ENCODE results near the gene TAF1B.
"Not testable (repeated sequence)": the region's sequence is repeated elsewhere in the genome, so short reads cannot be mapped to it uniquely, and the experiment has no call there.

The TAF1B gene

DNA sequence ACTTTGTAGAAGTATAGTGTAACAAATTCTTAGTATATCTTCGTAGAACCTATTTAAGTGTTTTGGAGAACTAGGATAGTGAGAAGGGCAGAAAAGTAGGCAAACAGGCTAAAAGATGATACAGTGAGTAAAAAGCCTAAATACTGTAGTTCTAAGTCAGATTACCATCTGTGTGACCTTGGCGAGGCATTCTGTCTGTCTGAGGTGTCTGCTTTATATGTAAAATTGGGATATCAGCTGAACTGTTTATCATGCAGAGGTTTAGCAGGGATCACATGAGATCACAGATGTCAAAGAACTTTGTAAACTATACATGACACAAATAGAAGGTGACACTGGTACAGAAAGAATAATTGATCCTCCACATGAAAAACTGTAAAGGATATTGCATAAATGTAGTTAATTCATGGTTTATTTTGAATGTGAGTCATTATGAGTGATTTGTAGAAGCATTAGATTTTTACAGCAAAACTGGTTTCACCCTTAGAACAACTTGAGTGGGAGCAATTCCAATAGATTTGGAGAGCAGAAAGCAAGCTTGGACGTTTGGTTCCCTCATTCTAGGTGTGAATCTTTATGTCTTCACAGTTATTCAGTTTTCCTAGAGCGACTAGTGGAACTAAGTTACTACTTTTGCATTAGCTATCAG lies 41.9 kb downstream of the TAF1B start:
- no peak for DNase-seq (ENCODE audit: low spot score)

DNA sequence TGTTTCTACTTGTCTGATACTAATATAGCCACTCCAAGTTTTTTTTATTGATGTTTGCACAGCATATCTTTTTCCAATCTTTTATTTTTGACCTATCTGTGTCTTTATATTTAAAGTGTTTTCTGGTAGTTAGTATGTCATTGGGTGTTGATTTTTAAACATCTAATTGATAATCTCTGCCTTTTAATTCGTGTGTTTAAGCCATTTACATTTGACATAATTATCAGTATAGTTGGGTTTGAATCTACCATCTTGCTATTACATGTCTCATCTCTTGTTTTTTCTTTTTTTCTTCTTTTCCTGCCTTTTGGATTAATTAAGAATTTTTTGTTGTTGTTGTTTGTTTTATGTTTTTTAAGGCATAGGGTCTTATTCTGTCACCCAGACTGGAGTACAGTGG lies 44.2 kb downstream of the TAF1B start:
- DNase-seq (ENCODE audit: low spot score) = no peak

DNA sequence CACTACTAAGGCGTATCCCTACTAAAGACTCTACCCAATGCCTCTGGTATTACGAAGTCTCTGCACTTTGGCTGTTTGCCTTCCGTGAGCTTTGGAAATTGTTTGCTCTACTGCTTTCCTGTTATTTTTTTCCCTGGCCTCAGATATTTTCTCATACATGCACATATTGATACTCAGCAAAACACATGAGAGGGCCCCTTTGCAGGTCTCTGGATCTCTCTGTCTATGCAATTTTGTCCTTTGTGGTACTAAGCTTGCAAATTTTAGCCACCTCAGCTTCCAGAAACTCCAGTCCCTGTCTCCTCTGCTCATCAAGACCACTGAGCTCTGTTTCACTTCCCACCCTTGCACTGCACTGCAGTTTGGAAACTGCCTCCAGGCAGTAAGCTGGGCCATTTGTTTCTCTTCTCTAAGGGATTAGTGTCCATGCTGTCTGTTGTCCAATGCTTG lies 46.6 kb downstream of the TAF1B start:
- peak; percentile 6 for DNase-seq (ENCODE audit: low spot score)

DNA sequence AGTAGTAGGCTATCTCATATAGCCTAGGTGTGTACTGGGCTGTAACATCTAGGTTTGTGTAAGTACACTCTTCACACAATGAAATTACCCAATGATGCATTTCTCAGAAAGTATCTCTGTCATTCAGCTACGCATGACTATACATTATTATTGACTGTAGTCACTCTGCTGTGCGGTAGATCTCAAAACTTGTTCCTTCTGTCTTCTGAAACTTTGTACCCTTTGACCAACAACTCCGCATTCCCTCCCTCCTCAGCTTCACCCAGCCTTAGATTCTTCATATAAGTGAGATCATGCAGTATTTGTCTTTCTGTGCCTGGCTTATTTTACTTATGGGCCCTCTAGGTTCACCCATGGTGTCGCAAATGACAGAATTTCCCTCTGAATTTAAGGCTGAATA lies 49.0 kb downstream of the TAF1B start:
- DNase-seq (ENCODE audit: low spot score) = no peak

DNA sequence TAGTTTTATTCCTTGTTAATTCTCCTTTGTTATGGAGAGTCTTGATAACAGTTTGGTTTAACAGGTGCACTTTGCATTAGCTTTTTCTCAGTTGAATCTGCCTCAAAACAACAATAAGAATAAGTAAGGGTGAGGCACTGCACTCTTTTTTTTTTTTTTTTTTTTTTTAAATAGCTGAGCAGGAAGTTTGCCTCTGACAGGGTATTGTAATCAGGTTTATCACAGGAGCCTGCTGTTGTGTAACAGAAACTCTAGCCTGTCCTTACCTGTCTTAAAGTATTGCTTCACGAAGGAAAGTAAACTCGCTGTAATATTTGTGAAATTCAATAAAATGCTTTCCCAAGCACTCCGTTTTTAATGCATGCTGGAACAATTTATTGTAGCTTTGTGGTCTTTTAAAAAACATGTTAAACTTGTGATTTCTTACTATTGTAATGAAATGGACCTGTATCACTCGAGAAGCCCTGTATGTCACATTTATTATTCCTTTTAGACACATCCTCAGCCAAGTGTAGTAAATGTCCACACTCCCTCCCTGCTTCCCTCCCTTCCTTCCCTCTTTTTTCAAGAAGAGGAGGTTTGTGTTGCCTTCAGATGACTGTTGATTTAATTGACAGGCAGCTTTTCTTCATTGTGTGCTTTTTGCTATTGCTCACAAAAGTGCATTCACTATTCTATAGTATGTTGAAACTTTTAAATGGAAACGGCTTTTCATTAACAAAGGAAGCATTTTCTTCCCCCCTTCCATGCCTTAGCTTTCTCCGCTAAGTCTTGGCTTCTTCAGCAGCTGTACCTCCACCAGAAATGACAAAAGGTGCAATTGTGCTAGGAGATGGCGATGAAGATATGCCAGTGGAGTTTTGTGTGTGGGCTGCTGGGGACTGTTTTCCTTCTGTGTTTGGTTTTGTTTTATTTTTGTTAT lies 52.7 kb downstream of the TAF1B start:
- no peak for DNase-seq (ENCODE audit: low spot score)

DNA sequence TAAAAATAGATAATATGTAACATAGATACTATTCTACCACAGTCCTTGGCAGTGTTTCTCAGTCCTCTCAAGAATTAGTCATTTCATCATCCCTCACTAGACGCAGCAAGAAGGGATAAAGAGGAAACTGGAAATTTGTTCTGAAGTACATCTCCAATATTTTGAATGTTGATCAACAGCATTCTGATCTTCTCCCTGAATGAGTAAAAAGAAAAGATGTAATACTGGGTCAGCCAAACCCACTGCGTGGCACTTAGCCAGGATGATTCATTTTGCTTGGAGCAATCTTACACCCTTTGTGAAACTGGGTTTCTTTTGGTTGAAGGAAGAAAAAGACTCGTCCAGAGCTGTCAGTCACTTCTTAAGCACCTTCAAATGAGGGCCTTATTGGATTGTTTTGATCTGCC lies 54.1 kb downstream of the TAF1B start:
- peak; percentile 83 for DNase-seq (ENCODE audit: low spot score)

DNA sequence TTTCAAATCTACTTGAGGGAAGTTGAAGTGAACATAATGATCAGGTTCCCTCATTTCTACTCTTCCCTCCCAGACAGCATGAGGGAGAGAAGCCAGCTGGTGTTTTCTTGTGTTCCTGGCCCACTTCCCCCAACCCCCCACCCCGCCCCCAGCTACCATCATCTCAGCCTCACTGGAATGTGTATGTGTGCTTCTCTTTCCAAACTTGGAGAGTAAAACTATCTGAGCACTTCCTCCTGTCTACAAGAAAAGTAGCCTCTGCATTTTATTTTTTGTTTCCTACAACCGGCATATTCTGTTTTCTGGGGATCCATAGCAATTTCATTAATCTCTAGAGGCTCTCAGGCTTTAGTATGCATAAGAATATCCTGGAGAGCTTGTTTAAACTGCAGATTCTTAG lies 54.6 kb downstream of the TAF1B start:
- DNase-seq (ENCODE audit: low spot score) = peak; percentile 4

DNA sequence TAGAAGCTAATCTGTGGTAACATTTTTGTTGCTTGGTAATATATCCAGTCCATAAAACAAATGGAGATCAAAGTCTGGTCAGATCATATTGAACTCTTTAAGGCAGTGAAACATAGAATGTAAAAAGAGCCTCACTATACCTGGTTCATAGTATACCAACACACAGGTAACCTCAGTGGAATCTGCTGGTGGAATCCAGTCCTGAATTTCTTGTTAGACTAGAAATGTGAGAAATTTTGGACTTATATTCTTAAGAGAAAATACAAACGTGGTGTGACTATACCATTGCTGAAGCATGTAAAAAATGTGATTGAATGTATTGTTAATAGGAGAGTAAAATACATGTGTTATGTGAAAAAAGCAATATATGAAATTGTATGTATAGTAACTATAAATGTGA lies 62.1 kb downstream of the TAF1B start:
- no peak for DNase-seq (ENCODE audit: low spot score)

DNA sequence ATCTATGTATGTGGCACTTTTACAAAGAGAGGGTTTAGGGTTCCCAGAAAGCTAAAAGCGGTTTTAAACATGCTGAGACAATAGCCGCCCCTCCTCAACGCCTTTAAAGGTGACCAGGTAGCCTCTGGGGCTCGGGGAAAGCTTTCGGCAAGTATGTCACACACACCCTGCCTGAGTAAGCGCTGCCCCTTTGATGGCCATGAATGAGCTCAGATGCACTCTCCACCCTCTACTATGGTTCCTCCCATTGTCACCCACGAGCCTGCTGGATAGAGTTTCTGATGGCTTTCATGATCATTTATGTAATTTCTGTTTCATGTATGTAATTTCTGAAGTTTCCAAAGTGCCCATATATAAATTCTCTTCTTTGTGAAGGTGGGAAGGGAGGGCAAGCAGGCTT lies 64.1 kb downstream of the TAF1B start:
- DNase-seq (ENCODE audit: low spot score) = no peak

DNA sequence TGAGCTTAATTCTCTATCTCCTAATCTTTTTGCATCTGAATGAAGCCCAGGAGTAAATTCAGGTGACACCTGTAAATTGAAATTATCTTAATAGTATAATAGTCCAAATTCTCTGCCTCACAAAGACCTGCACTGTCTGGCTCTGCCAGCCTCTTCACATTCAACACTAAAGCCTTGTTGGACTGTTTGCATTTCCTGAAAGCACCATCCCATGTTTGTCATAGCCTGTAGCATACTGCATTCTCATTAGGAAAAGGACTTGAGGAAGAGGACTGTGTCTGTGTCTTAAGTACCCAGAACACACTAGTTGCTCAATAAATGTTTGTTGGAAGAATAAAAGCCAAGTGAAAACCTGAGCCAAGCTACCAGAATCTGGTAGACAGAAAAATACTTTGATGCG lies 65.4 kb downstream of the TAF1B start:
- DNase-seq (ENCODE audit: low spot score) = no peak

DNA sequence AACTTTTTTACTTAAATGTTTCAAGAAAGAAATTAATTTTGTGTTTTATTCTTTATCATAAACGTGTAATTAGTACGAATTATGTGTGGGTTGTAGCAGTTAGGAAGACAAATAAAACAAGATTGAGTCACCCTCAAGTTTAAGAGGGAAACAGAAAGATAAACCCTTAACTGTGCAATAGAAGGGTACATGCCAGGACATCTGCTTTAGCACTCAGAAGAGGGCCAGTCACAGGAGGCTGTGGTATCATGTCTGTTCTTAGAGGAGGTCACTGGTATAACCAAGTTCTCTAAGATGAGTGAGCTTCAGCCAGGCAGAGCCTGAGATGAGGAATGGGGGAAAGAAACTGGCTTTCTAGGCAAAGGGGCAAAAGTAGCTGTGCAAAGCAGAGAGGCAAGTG lies 65.8 kb downstream of the TAF1B start:
- no peak for DNase-seq (ENCODE audit: low spot score)

DNA sequence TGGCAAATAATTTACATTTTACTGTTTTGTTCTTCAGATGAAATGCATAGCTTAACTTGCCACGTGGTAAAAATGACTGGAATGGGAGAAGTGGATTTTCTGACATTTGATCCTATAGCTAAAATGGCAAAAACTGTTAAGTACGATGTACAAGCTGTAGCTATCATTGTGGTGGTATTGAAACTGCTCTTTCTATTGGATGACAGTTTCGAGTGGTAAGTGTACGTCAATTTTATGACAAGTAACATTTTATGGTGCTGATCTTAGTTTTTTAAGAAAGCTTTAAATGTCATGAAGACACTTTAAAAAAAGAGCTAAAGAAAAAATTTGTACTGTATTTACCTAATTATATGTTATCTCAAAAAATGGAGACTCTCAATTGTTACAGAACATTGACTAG lies 67.4 kb downstream of the TAF1B start:
- DNase-seq (ENCODE audit: low spot score) = no peak

DNA sequence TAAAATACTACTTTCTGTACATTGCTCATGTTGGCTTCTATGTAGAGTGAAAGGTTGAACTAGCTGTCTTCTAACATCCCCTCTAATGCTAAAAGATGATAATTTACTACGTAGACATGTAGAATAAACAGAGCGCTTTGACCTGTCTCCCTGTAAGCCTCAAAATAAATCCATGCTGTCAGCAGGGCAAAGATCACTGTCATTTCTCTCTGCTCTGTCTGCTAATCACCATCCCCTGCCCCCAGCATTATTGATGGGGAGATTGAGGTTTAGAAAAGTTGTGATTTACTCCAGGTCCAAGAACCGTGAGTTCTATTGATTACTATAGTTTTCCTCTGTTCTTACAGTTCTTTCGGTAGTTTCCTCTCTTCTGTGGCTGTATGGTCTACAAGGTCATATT lies 69.2 kb downstream of the TAF1B start:
- DNase-seq (ENCODE audit: low spot score) = no peak

DNA sequence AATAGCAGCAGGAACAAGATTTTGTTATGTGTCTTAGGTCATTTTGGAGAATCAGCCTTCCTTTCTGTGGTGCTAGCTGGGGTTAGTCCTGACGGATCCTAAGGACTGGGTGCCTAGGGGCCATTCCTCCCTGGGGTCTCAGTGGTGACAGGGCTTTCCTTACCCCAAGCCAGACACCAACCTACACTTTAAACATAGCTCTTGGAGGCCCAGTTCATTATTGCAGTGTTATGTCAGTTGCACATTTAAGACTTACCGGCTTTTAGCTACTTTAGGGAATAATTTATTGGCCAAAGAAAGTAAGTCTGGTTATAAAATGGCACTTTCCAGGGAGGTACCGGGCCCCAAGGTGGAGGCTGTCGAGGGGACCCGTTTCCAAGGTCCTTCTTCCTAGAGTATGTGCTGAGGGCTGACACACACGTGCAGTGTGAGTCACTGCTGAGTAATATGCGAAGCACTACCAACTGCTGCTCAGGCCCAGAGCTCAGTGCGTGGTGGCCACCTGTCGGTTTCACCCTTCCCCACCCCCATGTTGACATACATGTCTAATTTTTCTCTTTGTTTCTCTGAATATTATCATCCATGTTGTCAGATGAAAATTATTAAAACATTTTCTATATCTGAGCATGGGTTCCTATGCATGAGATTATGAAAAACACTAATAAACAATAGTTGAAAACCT lies 71.3 kb downstream of the TAF1B start:
- DNase-seq (ENCODE audit: low spot score) = peak; percentile 72

DNA sequence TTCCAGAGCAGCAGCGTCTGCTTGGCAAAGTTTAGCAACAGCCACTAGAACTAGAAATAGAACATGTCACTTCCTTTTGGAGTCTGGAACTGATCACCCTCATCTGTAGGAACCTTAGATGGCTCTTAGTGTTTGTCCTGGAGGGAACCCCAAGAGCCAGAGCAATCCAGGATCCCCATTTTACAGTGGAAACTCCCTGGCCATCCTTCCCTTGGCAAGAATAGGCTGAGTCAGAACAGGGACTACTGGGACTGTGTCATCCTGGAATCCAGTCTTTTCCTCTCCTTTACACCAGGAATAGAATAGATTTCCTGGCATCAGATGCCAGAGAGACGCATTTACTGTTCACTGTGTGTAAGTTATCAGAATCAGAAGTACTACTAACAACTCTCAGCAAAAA lies 75.0 kb downstream of the TAF1B start:
- peak; percentile 8 for DNase-seq (ENCODE audit: low spot score)

DNA sequence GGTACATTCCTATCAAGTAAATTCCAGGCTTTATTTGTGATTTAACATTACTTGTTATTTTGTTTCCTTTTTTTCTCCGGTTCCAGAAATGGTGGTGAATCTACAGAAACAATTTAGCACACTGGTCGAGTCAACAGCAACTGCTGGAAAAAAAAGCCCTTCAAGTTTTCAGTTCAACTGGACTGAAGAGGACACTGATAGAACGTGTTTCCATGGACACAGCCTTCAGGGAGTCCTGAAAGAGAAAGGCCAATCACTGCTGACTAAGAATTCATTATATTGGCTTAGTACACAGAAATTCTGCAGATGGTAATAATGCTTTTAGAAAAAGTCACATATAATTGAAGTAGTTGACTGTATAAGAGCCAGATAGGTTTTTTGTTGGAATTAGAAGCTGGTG lies 76.2 kb downstream of the TAF1B start:
- no peak for DNase-seq (ENCODE audit: low spot score)

DNA sequence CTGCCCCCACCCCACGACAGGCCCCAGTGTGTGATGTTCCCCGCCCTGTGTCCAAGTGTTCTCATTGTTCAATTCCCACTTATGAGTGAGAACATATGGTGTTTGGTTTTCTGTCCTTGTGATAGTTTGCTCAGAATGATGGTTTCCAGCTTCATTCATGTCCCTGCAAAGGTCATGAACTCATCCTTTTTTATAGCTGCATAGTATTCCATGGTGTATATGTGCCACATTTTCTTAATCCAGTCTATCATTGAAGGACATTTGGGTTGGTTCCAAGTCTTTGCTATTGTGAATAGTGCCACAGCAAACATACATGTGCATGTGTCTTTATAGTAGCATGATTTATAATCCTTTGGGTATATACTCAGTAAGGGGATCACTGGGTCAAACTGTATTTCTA lies 83.7 kb downstream of the TAF1B start:
- DNase-seq (ENCODE audit: low spot score) = not testable (repeated sequence)

DNA sequence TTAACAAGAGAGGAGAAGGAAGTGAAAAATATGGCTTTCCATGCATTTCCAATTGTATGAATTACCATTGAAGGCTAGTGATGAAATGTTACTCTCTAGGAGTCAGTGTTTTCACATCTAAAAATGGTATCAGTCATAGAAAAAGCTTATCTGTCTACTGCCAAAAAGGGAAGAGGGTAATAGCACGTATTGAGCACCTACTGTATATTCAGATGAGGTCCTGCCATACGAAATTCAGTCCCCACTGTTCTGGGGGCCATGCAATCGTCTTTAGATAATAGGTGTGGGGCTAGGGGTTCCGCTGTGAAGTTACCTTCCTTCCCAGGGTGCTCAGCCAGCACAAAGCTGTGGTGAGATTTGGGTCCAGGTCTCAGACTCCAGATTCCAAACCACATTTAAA lies 94.0 kb downstream of the TAF1B start:
- DNase-seq (ENCODE audit: low spot score) = no peak

DNA sequence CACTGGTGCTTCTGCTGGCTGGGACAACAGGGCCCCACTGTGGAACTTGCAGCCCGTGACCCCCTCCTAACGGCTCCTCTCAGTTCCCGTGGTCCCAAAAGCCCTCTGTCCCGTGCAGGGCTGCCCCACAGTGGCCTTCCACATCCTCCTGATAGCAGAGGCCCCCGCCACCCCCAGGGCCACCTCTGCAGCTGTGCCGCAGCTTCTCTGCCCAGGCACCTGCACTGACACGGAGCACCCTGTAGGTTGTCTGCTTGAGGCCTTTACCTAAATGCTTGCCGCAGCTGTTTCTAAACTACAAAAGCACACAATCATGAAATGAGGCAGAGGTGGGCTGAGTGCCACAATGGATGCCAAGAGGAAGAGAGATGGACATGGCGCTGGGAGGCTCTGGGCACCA lies 94.7 kb downstream of the TAF1B start:
- DNase-seq (ENCODE audit: low spot score) = no peak

DNA sequence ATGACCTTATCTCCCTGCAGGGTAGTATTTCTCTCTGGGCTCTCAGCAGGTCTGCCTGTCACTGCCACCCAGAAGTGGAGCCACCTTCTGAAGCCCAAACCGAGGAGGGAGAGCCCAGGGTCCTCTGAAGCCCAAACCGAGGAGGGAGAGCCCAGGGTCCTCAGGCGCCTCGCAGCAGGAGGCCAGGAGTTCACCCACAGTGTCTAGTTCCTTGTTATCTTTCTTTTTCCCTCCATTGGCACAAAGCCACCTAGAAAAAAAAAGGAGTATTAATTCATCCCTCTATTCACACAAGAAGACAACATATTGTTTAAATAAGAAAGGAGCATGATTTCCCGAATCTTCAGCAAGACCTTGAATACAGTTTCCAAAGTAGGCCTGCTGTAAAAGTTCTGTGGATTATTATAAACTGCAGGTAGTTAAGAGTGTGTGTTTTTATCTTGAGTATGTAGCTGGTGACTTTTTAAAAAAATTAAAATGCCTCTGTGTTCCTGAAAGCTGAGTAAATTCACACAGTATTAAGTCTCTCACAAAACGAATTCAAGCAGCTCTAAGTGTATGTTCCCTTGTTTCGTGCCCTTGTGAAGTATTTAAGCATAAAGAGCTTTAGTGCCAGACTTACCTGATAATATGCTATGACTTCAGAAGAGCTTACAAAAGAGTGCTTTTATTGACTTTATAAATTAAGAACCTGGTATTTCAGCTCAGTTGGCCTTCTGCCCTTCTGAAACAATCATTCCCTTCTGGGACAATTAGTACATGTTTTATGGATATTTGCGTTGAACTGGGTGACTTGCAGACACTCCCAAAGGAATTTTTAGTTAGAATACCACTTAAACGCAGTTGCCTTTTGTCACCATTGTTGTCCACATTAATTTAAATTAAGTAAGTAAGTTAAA lies 96.6 kb downstream of the TAF1B start:
- no peak for DNase-seq (ENCODE audit: low spot score)

DNA sequence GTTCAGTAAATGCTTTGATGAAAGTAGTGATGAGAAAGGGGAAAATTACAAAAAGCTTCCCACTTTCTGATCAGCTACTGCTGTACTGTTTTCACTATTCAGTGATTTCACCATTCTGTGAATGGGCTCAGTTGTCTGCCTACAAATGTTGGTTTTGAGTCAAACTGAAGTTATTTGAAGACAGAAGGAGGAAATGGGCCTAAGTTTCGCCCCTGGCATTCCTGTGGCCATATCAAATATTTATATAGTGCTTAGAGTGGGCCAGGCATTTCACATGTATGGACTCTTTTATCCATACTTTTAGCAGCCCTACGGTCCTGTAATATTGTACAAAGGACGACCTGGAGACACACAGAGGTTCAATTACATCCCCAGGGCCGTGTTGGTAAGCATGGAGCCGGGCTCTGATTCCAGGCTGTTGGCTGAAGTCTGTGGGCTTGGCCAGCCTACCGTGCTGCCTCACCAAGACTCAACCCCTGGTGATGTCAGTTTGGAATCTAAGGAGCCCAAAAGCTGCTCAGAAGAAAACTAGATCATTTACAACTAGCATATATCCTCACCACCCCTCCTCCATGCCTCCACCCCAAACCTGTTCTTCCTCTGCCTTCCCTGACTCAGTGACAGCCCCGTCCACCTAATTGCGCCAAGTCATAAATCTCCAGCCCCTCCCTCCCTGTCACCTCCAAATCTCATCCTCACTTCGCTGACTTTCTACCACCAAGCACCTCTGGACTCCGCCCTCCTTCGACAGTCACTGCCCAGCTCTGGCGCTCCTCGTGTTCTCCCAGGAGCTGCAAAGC lies 98.1 kb downstream of the TAF1B start:
- peak; percentile 66 for DNase-seq (ENCODE audit: low spot score)

All from kidney tubule cell (primary cell).